Esophagus muscularis mucosa (tissue), 4 donors: ENCODE results near the gene ACBD7. TPM values are rescaled to one million over a fixed set of nuclear protein-coding genes. Genes with fewer than 3 reads are reported as not detected.

Source experiments
- DNase-seq: peaks from one replicate; pipeline ENCODE4 v3.0.0-alpha.2; 2017; ENCODE audit errors: extremely low spot score
- H3K27ac ChIP-seq, 4 donors: fragments of 200-600 bp; sonication (generic); replicated peaks in 1 of 4; 1 replicate in 3 of 4; 2 replicates in 1 of 4; pipeline ENCODE4 v1.5.1; 2016 to 2019; ENCODE audit warnings: mild to moderate bottlenecking in 1 of 4
- H3K27me3 ChIP-seq, 4 donors: fragments of 200-600 bp; sonication (generic); one replicate each; pipeline versions ENCODE4 v1.5.1 to v1.6.0; 2016 to 2019
- H3K36me3 ChIP-seq, 4 donors: fragments of 200-600 bp; sonication (generic); one replicate each; pipeline ENCODE4 v1.5.1; 2016 to 2019
- H3K4me1 ChIP-seq, 4 donors: fragments of 200-600 bp; sonication (generic); one replicate each; pipeline ENCODE4 v1.5.1; 2016 to 2019
- H3K4me3 ChIP-seq, 4 donors: fragments of 200-600 bp; sonication (generic); 1 replicate in 2 of 4; 2 replicates in 2 of 4; pipeline ENCODE4 v1.5.1; 2016 to 2019; ENCODE audit warnings: mild to moderate bottlenecking in 4 of 4, moderate library complexity in 1 of 4
- H3K9me3 ChIP-seq, 4 donors: fragments of 200-600 bp; sonication (generic); 1 replicate in 3 of 4; 2 replicates in 1 of 4; pipeline ENCODE4 v1.5.1; 2016 to 2019
- CTCF ChIP-seq, 3 experiments: fragments of 200-600 bp in 2 of 3; fragments of 450-650 bp in 1 of 3; sonication (generic) in 2 of 3; IDR thresholded peaks; one replicate each; pipeline ENCODE4 v1.5.1; 2017 to 2019; ENCODE audit warnings: antibody characterized with exemption in 3 of 3, mild to moderate bottlenecking in 2 of 3, moderate library complexity in 1 of 3
- EP300 ChIP-seq: sonication (generic); formaldehyde crosslinking; IDR thresholded peaks from one replicate; pipeline ENCODE4 v1.6.1; 2017; ENCODE audit warnings: antibody characterized with exemption
- POLR2A ChIP-seq: fragments of 450-650 bp; IDR thresholded peaks from one replicate; pipeline ENCODE4 v1.6.1; 2017; ENCODE audit warnings: antibody characterized with exemption, moderate library complexity, mild to moderate bottlenecking, low read depth
- POLR2AphosphoS5 ChIP-seq, 2 donors: sonication (generic); formaldehyde crosslinking; IDR thresholded peaks; one replicate each; pipeline ENCODE4 v1.6.1; 2017; ENCODE audit warnings: antibody characterized with exemption in 2 of 2
- WGBS: methylation state at CpG from one replicate; pipeline ENCODE4 v1.1.5; 2018; 5-methylcytosine and 5-hydroxymethylcytosine counted together
- intact Hi-C: fragments of 100-400 bp; cut with DNase I; formaldehyde crosslinking; loops from one replicate; pipeline ENCODE4 v1.15.1; 2023
- total RNA-seq, 4 donors: library from RNA; depleted of rRNA; stranded (reverse); fragments of >200 nt; gene quantifications; one replicate each; pipeline versions ENCODE4 v1.1.0 to v1.2.1, GENCODE V29; 2016

ACBD7 gene
- total RNA-seq, 4 donors from 2014 or later: 0.63 to 2.2 TPM; not detected in 2

- no peak for DNase-seq
- H3K4me3 ChIP-seq: no peak overlapping the region
- no peak for TF ChIP-seq POLR2AphosphoS5 (IDR thresholded peaks at IDR 0.05)
- no peak for TF ChIP-seq CTCF (IDR thresholded peaks at IDR 0.05)
- TF ChIP-seq POLR2A: no peak
- no peak for TF ChIP-seq EP300
- no peaks in the 10 kb centered on the region for H3K27me3 ChIP-seq
- no peaks in the 10 kb centered on the region for H3K36me3 ChIP-seq
- intact Hi-C loops: no loop called here
- no peak overlapping the region for H3K27ac ChIP-seq
- 63% methylated on average over 3 of the region's 3 CpGs for WGBS
- H3K4me1 ChIP-seq: no peaks in the 10 kb centered on the region
- H3K9me3 ChIP-seq: no peaks in the 10 kb centered on the region
These were observed 60.8 kb downstream of the ACBD7 start for GRCh38 chr10:15027741-15028140.

Other genes with a start within 250 kb of the ACBD7 start
- gene SUV39H2, start 209.9 kb downstream of the ACBD7 start, total RNA-seq: 1 to 10 TPM; 2.4 to 9.6 (median 4.3) TPM
- 10 to 100 TPM in 2 of 4 donors, 1 to 10 TPM in 2; 6.6 to 12.8 (median 10.6) TPM for gene DCLRE1C, start 134.7 kb downstream of the ACBD7 start, total RNA-seq
- gene MEIG1, start 129.4 kb downstream of the ACBD7 start, total RNA-seq: not detected
- 10 to 100 TPM in 1 of 4 donors, 1 to 10 TPM in 3; 2.6 to 15.2 (median 3.7) TPM for gene OLAH, start 44.8 kb downstream of the ACBD7 start, total RNA-seq
- 10 to 100 TPM in 2 of 4 donors, 1 to 10 TPM in 2; 9.1 to 16.2 (median 10.9) TPM for gene RPP38, start 8.6 kb upstream of the ACBD7 start, total RNA-seq
- 10 to 100 TPM; 14.1 to 23.2 (median 16.0) TPM for gene NMT2, start 79.9 kb upstream of the ACBD7 start, total RNA-seq